Nephron (organoid): Measurements from ENCODE around the gene TPD52L1.

Source experiments
- H3K27ac Mint-ChIP-seq, 3 experiments: 2 replicates each; pipeline ENCODE4 v1.8.0; 2020; ENCODE audit warnings: mixed read lengths in 3 of 3, mild to moderate bottlenecking in 2 of 3, moderate library complexity in 1 of 3
- H3K27me3 Mint-ChIP-seq: 2 replicates; pipeline ENCODE4 v1.8.0; 2021; ENCODE audit warnings: low read depth, mild to moderate bottlenecking, moderate library complexity, mixed read lengths
- H3K36me3 Mint-ChIP-seq: 2 replicates; pipeline ENCODE4 v1.8.0; 2020; ENCODE audit warnings: low read depth, mixed read lengths
- H3K4me1 Mint-ChIP-seq: 2 replicates; pipeline ENCODE4 v1.8.0; 2020; ENCODE audit warnings: mixed read lengths
- H3K4me3 Mint-ChIP-seq, 3 experiments: 2 replicates each; pipeline ENCODE4 v1.8.0; 2020; ENCODE audit warnings: mild to moderate bottlenecking in 3 of 3, mixed read lengths in 3 of 3, moderate library complexity in 2 of 3
- H3K9me3 Mint-ChIP-seq: 2 replicates; pipeline ENCODE4 v1.8.0; 2020; ENCODE audit warnings: mixed read lengths
- CTCF ChIP-seq, 3 experiments: fragments of 200-600 bp; sonication (generic); IDR thresholded peaks; one replicate each; pipeline ENCODE4 v1.5.0; 2021; ENCODE audit warnings: antibody characterized with exemption in 3 of 3; ENCODE audit not compliant: unreplicated experiment in 3 of 3

Gene TPD52L1

GRCh38 chr6:125271486-125272159 is 118.0 kb downstream of the TPD52L1 start:
- Mint-ChIP-seq H3K4me1 (no peaks in the 10 kb centered on the region), H3K27ac (no peak overlapping the region), H3K36me3 (peaks cover 51% of the 10 kb centered on the region), H3K27me3 (no peaks in the 10 kb centered on the region), H3K4me3 (no peak overlapping the region), H3K9me3 (no peaks in the 10 kb centered on the region)
- TF ChIP-seq CTCF (IDR thresholded peaks at IDR 0.05; ENCODE audit: unreplicated experiment in 3 of 3), result no peak

GRCh38 chr6:125273251-125273650 is 119.7 kb downstream of the TPD52L1 start:
- H3K4me3 Mint-ChIP-seq, result no peak overlapping the region
- H3K36me3 Mint-ChIP-seq, result peaks cover 61% of the 10 kb centered on the region
- no peaks in the 10 kb centered on the region for H3K4me1 Mint-ChIP-seq
- H3K9me3 Mint-ChIP-seq, result no peaks in the 10 kb centered on the region
- TF ChIP-seq CTCF (IDR thresholded peaks at IDR 0.05; ENCODE audit: unreplicated experiment in 3 of 3), result no peak
- no peaks in the 10 kb centered on the region for H3K27me3 Mint-ChIP-seq
- H3K27ac Mint-ChIP-seq, result no peak overlapping the region

- H3K4me3 Mint-ChIP-seq, result no peak overlapping the region
- H3K9me3 Mint-ChIP-seq, result peaks cover 4% of the 10 kb centered on the region
- H3K36me3 Mint-ChIP-seq, result peaks cover 68% of the 10 kb centered on the region
- no peaks in the 10 kb centered on the region for H3K27me3 Mint-ChIP-seq
- H3K4me1 Mint-ChIP-seq, result peaks cover 4% of the 10 kb centered on the region
- H3K27ac Mint-ChIP-seq, result no peak overlapping the region
- no peak for TF ChIP-seq CTCF (IDR thresholded peaks at IDR 0.05; ENCODE audit: unreplicated experiment in 3 of 3)
Measured at GRCh38 chr6:125273965-125274364, 120.4 kb downstream of the TPD52L1 start.

- Mint-ChIP-seq H3K4me1 (peaks cover 4% of the 10 kb centered on the region), H3K27me3 (no peaks in the 10 kb centered on the region), H3K36me3 (peaks cover 76% of the 10 kb centered on the region), H3K4me3 (no peak overlapping the region), H3K9me3 (peaks cover 11% of the 10 kb centered on the region), H3K27ac (no peak overlapping the region)
- TF ChIP-seq CTCF (IDR thresholded peaks at IDR 0.05; ENCODE audit: unreplicated experiment in 3 of 3), result no peak
Measured at GRCh38 chr6:125274935-125275334, 121.4 kb downstream of the TPD52L1 start.

GRCh38 chr6:125275779-125276178 is 122.2 kb downstream of the TPD52L1 start:
- no peak overlapping the region for H3K27ac Mint-ChIP-seq
- no peak for TF ChIP-seq CTCF (IDR thresholded peaks at IDR 0.05; ENCODE audit: unreplicated experiment in 3 of 3)
- H3K4me1 Mint-ChIP-seq, result peaks cover 4% of the 10 kb centered on the region
- no peaks in the 10 kb centered on the region for H3K27me3 Mint-ChIP-seq
- no peak overlapping the region for H3K4me3 Mint-ChIP-seq
- H3K9me3 Mint-ChIP-seq, result peaks cover 14% of the 10 kb centered on the region
- H3K36me3 Mint-ChIP-seq, result peaks cover 80% of the 10 kb centered on the region

GRCh38 chr6:125277838-125278237 is 124.3 kb downstream of the TPD52L1 start:
- Mint-ChIP-seq H3K4me1 (peaks cover 4% of the 10 kb centered on the region), H3K36me3 (peaks cover 83% of the 10 kb centered on the region), H3K27me3 (no peaks in the 10 kb centered on the region), H3K4me3 (no peak overlapping the region), H3K9me3 (peaks cover 31% of the 10 kb centered on the region), H3K27ac (no peak overlapping the region)
- no peak for TF ChIP-seq CTCF (IDR thresholded peaks at IDR 0.05; ENCODE audit: unreplicated experiment in 3 of 3)
